GOT3 (cell line): Measurements from ENCODE around the gene NEGR1.

ENCODE experiments used
- DNase-seq: peaks from one replicate; lab custom pipeline; 2025; ENCODE audit warnings: mixed read lengths; lab: John Stamatoyannopoulos, UW

NEGR1 gene

GRCh38 chr1:71464016-71464415 lies 818.3 kb downstream of the NEGR1 start:
- DNase-seq, result no peak

GRCh38 chr1:71463144-71463543 lies 819.2 kb downstream of the NEGR1 start:
- no peak for DNase-seq

- DNase-seq, result no peak
Observed at GRCh38 chr1:71462247-71462646, 820.1 kb downstream of the NEGR1 start.

GRCh38 chr1:71461416-71461815 lies 820.9 kb downstream of the NEGR1 start:
- DNase-seq, result no peak

GRCh38 chr1:71448444-71448843 lies 833.9 kb downstream of the NEGR1 start:
- no peak for DNase-seq

GRCh38 chr1:71438626-71439025 lies 843.7 kb downstream of the NEGR1 start:
- DNase-seq, result no peak

GRCh38 chr1:71435951-71436350 lies 846.4 kb downstream of the NEGR1 start:
- DNase-seq, result no peak

GRCh38 chr1:71434240-71434639 lies 848.1 kb downstream of the NEGR1 start:
- no peak for DNase-seq

GRCh38 chr1:71428029-71428428 lies 854.3 kb downstream of the NEGR1 start:
- DNase-seq, result no peak

- DNase-seq, result no peak
Observed at GRCh38 chr1:71427066-71427465, 855.3 kb downstream of the NEGR1 start.

GRCh38 chr1:71424536-71424935 lies 857.8 kb downstream of the NEGR1 start:
- no peak for DNase-seq

- no peak for DNase-seq
Observed at GRCh38 chr1:71422221-71422620, 860.1 kb downstream of the NEGR1 start.

GRCh38 chr1:71417421-71417820 lies 864.9 kb downstream of the NEGR1 start:
- no peak for DNase-seq

- no peak for DNase-seq
Observed at GRCh38 chr1:71414179-71414578, 868.2 kb downstream of the NEGR1 start.

GRCh38 chr1:71413441-71414175 lies 868.7 kb downstream of the NEGR1 start:
- DNase-seq, result no peak

- no peak for DNase-seq
Observed at GRCh38 chr1:71400050-71400449, 882.3 kb downstream of the NEGR1 start.

GRCh38 chr1:71399594-71399993 lies 882.7 kb downstream of the NEGR1 start:
- DNase-seq, result no peak

GRCh38 chr1:71393301-71393700 lies 889.0 kb downstream of the NEGR1 start:
- DNase-seq, result no peak

- no peak for DNase-seq
Observed at GRCh38 chr1:71390518-71390917, 891.8 kb downstream of the NEGR1 start.

GRCh38 chr1:71377886-71378285 lies 904.5 kb downstream of the NEGR1 start:
- no peak for DNase-seq

- DNase-seq, result no peak
Observed at GRCh38 chr1:71372496-71372895, 909.8 kb downstream of the NEGR1 start.

GRCh38 chr1:71371581-71371980 lies 910.8 kb downstream of the NEGR1 start:
- no peak for DNase-seq

- no peak for DNase-seq
Observed at GRCh38 chr1:71364236-71364635, 918.1 kb downstream of the NEGR1 start.

- DNase-seq, result no peak
Observed at GRCh38 chr1:71362691-71363090, 919.6 kb downstream of the NEGR1 start.
